ENCODE results near the gene PLA2G3.

GRCh38 chr22:31098632-31099110, 41.6 kb downstream of the PLA2G3 start:
- TF ChIP-seq POLR2AphosphoS5 (IDR thresholded peaks at IDR 0.05; ENCODE audit: low read depth, low read length) (no peak), CTCF (IDR thresholded peaks at IDR 0.05) (no peak)

All from Panc1 (cell line).